DMS79 treated with DMSO at 0.1 percent for 48 hours (cell line): ENCODE measurements around the gene VRK2.

Experiments
- DNase-seq: peaks from one replicate; lab custom pipeline; 2025; lab: John Stamatoyannopoulos, UW

VRK2 gene

GRCh38 chr2:58046585-58047372 lies at the start of gene VRK2:
TSS of gene VRK2 (plus strand) at chr2:58046806. CDS start at chr2:58048832, 2,026 bp downstream.
- peak; percentile 77 for DNase-seq

DNA sequence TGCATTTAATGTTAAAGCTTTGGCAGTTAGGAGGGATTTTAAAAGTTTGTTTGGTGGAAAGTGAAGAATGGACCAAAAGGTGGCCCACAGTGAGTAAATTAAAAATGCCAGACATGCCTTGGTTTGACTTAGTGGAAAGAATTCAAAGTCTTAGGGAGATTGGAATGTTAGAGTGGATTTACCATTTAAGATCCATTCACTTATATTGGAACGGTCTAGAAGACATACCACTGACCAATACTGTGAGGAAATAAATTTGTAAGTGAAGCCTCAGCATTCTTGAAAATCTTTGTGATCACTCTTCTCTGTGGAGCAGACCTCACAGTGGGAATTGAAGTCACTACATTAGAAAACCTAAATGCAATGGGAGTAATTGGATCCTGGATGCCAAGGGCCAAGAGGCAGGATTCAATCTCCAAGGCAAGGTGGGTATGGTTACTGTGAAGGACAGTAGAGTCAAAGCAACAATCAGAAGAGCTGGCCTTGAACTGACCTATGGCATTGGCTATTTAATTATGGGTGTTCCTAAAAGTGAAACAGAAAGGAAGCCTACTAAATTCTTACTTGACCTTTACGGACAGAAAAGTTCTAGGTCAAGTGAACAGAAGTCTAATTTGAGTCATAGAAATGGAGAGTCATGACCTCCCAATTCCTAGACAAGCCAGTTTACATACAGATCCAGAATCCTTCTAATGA lies 40.2 kb upstream of the VRK2 start:
- no peak for DNase-seq

- DNase-seq, result no peak
Measured at GRCh38 chr2:58006952-58007284, 39.7 kb upstream of the VRK2 start.

- DNase-seq, result no peak
Measured at GRCh38 chr2:58010599-58010998, 36.0 kb upstream of the VRK2 start.

- DNase-seq, result no peak
Measured at GRCh38 chr2:58019229-58019628, 27.4 kb upstream of the VRK2 start.

DNA sequence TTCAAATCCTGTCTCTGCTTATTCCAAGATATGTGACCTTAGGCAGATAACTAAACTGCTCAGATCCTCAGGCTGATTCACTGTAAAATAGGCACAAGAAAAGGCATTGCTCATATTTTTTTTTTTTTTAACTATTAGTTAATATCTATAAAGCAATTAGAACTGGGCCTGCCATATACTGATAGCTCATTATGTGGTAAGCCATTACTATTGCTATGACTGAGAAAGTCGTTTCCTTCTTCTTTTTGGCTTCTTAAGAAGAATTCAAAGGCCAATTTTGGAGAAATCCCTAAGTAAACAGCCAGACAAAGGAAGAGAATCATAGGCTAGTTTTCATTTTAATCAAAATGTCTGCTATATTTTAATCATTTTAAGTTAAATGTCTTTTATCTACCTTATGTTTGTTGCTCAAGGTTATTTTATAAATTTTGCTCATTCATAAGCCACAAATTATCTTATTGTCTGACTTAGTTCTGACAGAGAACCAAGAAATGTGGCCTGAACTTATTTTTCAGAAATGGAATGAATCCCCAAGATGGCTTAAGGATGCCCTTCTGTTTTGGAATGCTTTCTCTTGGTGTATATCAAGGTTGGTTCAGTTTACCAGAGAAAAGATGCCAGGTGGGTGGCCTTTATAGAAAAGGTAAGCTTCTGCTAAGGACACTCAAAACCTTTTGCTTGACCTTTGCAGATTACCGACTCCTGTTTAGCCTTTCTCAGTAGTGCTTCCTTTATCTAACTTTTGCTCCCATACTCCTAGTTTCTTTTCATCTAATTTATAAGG lies 21.3 kb upstream of the VRK2 start:
- no peak for DNase-seq

DNA sequence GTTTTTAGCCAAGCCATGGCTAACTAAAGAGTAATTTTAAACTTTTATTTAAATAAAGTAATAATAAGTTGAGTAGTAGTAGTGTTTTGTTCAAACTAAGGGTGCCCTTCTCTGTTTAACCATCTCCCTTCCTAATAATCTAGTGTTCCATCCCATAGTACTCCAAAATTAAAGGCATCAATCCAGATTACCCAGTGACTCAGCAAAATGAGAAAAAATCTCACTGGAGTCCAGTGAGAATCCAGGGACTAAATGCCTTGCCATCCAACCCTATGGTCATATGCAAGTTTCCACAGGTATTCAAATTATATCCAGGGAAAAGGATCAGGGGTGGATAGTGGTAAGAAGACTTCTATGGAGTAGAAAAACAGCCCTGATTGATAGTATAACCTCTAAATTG lies 19.6 kb upstream of the VRK2 start:
- DNase-seq, result no peak

DNA sequence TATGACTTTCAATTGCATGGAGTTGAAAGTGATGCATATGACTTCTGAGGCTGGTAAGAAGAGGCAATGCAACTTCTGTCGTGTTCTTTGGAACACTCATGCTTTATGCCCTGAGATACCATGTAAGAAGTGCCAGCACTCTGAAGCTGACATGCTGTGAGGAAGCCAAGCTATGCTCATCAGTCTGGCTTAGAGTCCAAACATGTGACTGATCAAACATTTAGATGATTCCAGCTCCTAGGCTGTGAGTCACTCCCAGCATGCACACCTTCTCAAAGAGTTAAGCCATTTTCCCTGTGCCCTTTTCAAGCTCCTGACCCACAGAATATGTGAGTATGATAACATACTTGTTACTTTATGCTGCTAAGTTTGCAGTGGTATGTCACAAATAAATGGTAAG lies 15.8 kb upstream of the VRK2 start:
- DNase-seq, result no peak

DNA sequence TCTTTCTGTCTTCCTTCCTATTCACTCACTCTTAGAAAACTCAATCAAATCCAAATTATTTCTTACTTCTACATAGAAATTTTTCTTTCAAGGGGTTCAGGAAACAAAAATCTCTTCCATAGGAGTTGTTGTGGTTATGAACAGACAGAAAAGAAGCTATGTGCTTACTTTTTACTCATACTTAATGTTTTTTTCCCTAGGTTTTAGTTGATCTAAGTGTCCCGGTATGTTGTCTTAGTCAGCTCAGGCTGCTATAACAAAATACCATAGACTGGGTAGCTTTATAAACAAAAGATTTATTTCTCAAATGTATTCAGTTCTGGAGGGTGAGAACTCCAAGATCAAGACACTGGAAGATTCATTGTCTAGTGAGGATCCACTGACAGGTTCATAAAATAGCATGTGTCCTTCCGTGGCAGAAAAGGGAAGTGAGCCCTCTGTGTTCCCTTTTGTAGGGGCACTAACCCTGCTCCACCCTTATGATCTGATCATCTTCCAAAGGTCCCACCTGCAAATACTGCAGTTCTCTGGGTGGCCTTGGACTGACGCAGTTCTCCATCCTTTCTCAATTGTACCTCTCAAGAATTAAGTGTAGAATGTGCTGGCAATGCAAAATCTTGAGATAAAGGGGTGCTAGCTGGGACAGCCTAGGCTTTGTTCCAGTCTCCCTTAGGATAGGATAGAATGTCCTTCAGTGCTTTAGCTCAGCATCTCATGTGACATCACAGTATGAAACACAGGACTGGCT lies 14.4 kb upstream of the VRK2 start:
- no peak for DNase-seq

- DNase-seq, result no peak
Measured at GRCh38 chr2:58032764-58033080, 13.9 kb upstream of the VRK2 start.

GRCh38 chr2:58033530-58033929 lies 13.1 kb upstream of the VRK2 start:
- no peak for DNase-seq

- DNase-seq, result no peak
Measured at GRCh38 chr2:58035352-58035751, 11.3 kb upstream of the VRK2 start.

GRCh38 chr2:58039170-58039611 lies 7.4 kb upstream of the VRK2 start:
- DNase-seq, result no peak

- DNase-seq, result peak; percentile 51
Measured at GRCh38 chr2:58042486-58042970, 4.1 kb upstream of the VRK2 start.

- no peak for DNase-seq
Measured at GRCh38 chr2:58044145-58044544, 2.5 kb upstream of the VRK2 start.

GRCh38 chr2:58045580-58046334 lies 849 bp upstream of the VRK2 start:
- DNase-seq, result peak; percentile 13

DNA sequence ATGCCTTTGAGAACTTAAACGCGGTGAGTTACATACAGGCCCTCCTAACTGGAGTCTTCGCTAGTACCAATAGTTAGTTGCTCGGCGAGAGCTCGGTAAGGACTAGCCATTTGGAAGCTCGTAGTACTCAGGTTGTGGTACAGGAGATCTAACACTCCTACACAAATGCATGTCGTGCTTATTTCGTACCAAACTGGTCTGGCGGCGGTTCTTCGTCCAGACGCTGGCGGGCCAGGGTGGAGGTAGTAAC lies 346 bp upstream of the VRK2 start:
- no peak for DNase-seq

GRCh38 chr2:58047373-58047935 lies 848 bp downstream of the VRK2 start:
- peak; percentile 57 for DNase-seq

- DNase-seq, result peak; percentile 39
Measured at GRCh38 chr2:58047961-58048360, 1.4 kb downstream of the VRK2 start.

GRCh38 chr2:58051445-58051844 lies 4.8 kb downstream of the VRK2 start:
- no peak for DNase-seq

GRCh38 chr2:58052978-58053377 lies 6.4 kb downstream of the VRK2 start:
- no peak for DNase-seq
